SK-N-SH (cell line): ENCODE data around the gene DNAH10. TPM values are rescaled to one million over a fixed set of nuclear protein-coding genes. Genes with fewer than 3 reads are reported as not detected.

Experiments
- CTCF ChIA-PET: fragments of 300-600, 350-600 bp; formaldehyde crosslinking; extraction: SDS; loops from one replicate; lab custom pipeline; 2021; lab: Yijun Ruan, JAX
- POLR2A ChIA-PET: fragments of 350-600 bp; sonication (Branson Sonifier 250); formaldehyde crosslinking; extraction: SDS; loops from one replicate; lab custom pipeline; 2020; ENCODE audit warnings: antibody characterized with exemption, inconsistent platforms; lab: Yijun Ruan, JAX
- DNase-seq: peaks from one replicate; pipeline ENCODE4 v3.0.0; 2012
- H2AFZ ChIP-seq: fragments of 200-600 bp; sonication (generic); 2 replicates; pipeline ENCODE4 v1.8.1; 2016; ENCODE audit warnings: antibody characterized with exemption, mild to moderate bottlenecking, low read depth
- H3F3A ChIP-seq: fragments of 200-600 bp; sonication (generic); replicated peaks from 2 replicates; pipeline ENCODE3; 2016; ENCODE audit warnings: antibody characterized with exemption, mild to moderate bottlenecking; ENCODE audit not compliant: insufficient read depth
- H3K27ac ChIP-seq, 2 experiments: fragments of 200-500 bp in 1 of 2; fragments of 200-600 bp in 1 of 2; sonication (Bioruptor generic) in 1 of 2; sonication (generic), shearing (Covaris generic) in 1 of 2; 2 replicates each; pipeline versions ENCODE4 v1.5.1 to v1.6.1; 2014 to 2016; ENCODE audit warnings: low read depth in 2 of 2, inconsistent platforms in 1 of 2, low read length in 1 of 2, mild to moderate bottlenecking in 1 of 2, mixed read lengths in 1 of 2
- H3K27me3 ChIP-seq: fragments of 200-600 bp; sonication (generic), shearing (Covaris generic); 2 replicates; pipeline ENCODE4 v1.6.1; 2016; ENCODE audit warnings: mixed run types; ENCODE audit not compliant: insufficient read depth
- H3K36me3 ChIP-seq, 2 experiments: fragments of 200-500 bp in 1 of 2; fragments of 200-600 bp in 1 of 2; sonication (Bioruptor generic) in 1 of 2; sonication (generic) in 1 of 2; replicated peaks in 1 of 2; 2 replicates each; pipeline versions ENCODE3 to v1.5.1; 2014 to 2016; ENCODE audit warnings: low read length in 1 of 2, mild to moderate bottlenecking in 1 of 2; ENCODE audit not compliant: insufficient read depth in 2 of 2, control insufficient read depth in 1 of 2
- H3K4me1 ChIP-seq, 2 experiments: fragments of 200-500 bp in 1 of 2; fragments of 200-600 bp in 1 of 2; sonication (Bioruptor generic) in 1 of 2; sonication (generic), shearing (Covaris generic) in 1 of 2; 2 replicates each; pipeline versions ENCODE4 v1.5.1 to v1.6.1; 2014 to 2016; ENCODE audit warnings: low read depth in 1 of 2, low read length in 1 of 2, mixed run types in 1 of 2; ENCODE audit not compliant: insufficient read depth in 2 of 2, control insufficient read depth in 1 of 2
- H3K4me2 ChIP-seq: fragments of 200-600 bp; sonication (generic), shearing (Covaris generic); 2 replicates; pipeline ENCODE4 v1.6.1; 2017; ENCODE audit warnings: mixed run types
- H3K4me3 ChIP-seq, 2 experiments: fragments of 200-500 bp in 1 of 2; fragments of 200-600 bp in 1 of 2; sonication (Bioruptor generic) in 1 of 2; sonication (generic), shearing (Covaris generic) in 1 of 2; 2 replicates each; pipeline versions ENCODE4 v1.5.1 to v1.8.1; 2014 to 2016; ENCODE audit warnings: low read depth in 2 of 2, inconsistent platforms in 1 of 2, low read length in 1 of 2, mild to moderate bottlenecking in 1 of 2, mixed read lengths in 1 of 2, moderate library complexity in 1 of 2
- H3K79me2 ChIP-seq: fragments of 200-600 bp; sonication (generic); 2 replicates; pipeline ENCODE4 v1.8.1; 2017; ENCODE audit warnings: mild to moderate bottlenecking; ENCODE audit not compliant: insufficient read depth
- H3K9ac ChIP-seq: fragments of 200-600 bp; sonication (generic); 2 replicates; pipeline ENCODE4 v1.6.1; 2017; ENCODE audit warnings: mixed run types
- H3K9me2 ChIP-seq: fragments of 200-600 bp; sonication (generic); 2 replicates; pipeline ENCODE4 v1.6.1; 2017; ENCODE audit warnings: mixed run types
- H3K9me3 ChIP-seq: fragments of 200-600 bp; sonication (generic); 2 replicates; pipeline ENCODE4 v1.6.1; 2017; ENCODE audit warnings: mixed run types, mild to moderate bottlenecking, moderate library complexity
- H4K20me1 ChIP-seq: fragments of 200-600 bp; sonication (generic); 2 replicates; pipeline ENCODE4 v1.6.1; 2017; ENCODE audit warnings: mild to moderate bottlenecking, mixed run types; ENCODE audit not compliant: insufficient read depth
- EP300 ChIP-seq, 2 experiments: IDR thresholded peaks; 2 replicates each; pipeline versions ENCODE4 v1.4.0 to v1.6.1; 2012; ENCODE audit warnings: borderline replicate concordance in 1 of 2, low read depth in 1 of 2, low read length in 1 of 2
- FOXM1 ChIP-seq: IDR thresholded peaks from 2 replicates; pipeline ENCODE4 v1.4.0; 2012; ENCODE audit warnings: low read depth, mild to moderate bottlenecking
- IRF3 ChIP-seq: fragments of 150-350 bp; IDR thresholded peaks from 2 replicates; pipeline ENCODE4 v1.6.1; 2016; ENCODE audit warnings: mild to moderate bottlenecking, low read depth, low read length
- JUND ChIP-seq: IDR thresholded peaks from 2 replicates; pipeline ENCODE4 v1.4.0; 2012
- MEF2A ChIP-seq: IDR thresholded peaks from 2 replicates; pipeline ENCODE4 v1.4.0; 2012; ENCODE audit warnings: low read depth, borderline replicate concordance
- MXI1 ChIP-seq: IDR thresholded peaks from 2 replicates; pipeline ENCODE4 v1.6.1; 2012; ENCODE audit warnings: mild to moderate bottlenecking, low read depth, low read length, improper control_type of control experiment
- NFIC ChIP-seq: IDR thresholded peaks from 2 replicates; pipeline ENCODE4 v1.4.0; 2012; ENCODE audit warnings: borderline replicate concordance
- PBX3 ChIP-seq: IDR thresholded peaks from 2 replicates; pipeline ENCODE4; 2012
- POLR2AphosphoS5 ChIP-seq: IDR thresholded peaks from 2 replicates; pipeline ENCODE4 v1.6.1; 2012; ENCODE audit warnings: low read depth, low read length
- RAD21 ChIP-seq: IDR thresholded peaks from 2 replicates; pipeline ENCODE4 v1.6.1; 2012; ENCODE audit warnings: mild to moderate bottlenecking, low read length
- RCOR1 ChIP-seq: fragments of 150-350 bp; IDR thresholded peaks from 2 replicates; pipeline ENCODE4 v1.6.1; 2017; ENCODE audit warnings: antibody characterized with exemption, low read length
- REST ChIP-seq: IDR thresholded peaks from 2 replicates; pipeline ENCODE4 v1.6.1; 2012; ENCODE audit warnings: mild to moderate bottlenecking, low read depth, low read length, moderate library complexity
- RFX5 ChIP-seq: IDR thresholded peaks from 2 replicates; pipeline ENCODE4 v1.6.1; 2012; ENCODE audit warnings: mild to moderate bottlenecking, improper control_type of control experiment, low read length
- TAF1 ChIP-seq: IDR thresholded peaks from 2 replicates; pipeline ENCODE4 v1.6.1; 2012; ENCODE audit warnings: low read depth, mild to moderate bottlenecking, low read length, moderate library complexity, borderline replicate concordance
- TEAD4 ChIP-seq: IDR thresholded peaks from 2 replicates; pipeline ENCODE4 v1.4.0; 2012; ENCODE audit warnings: mild to moderate bottlenecking, borderline replicate concordance; ENCODE audit not compliant: insufficient read depth
- USF2 ChIP-seq: fragments of 150-350 bp; IDR thresholded peaks from 2 replicates; pipeline ENCODE4 v1.6.1; 2017; ENCODE audit warnings: antibody characterized with exemption, low read length, low read depth, borderline replicate concordance
- YY1 ChIP-seq: IDR thresholded peaks from 2 replicates; pipeline ENCODE4 v1.4.0; 2012; ENCODE audit warnings: low read depth, mild to moderate bottlenecking
- WGBS: methylation state at CpG from one replicate; pipeline ENCODE4 v1.1.6; 2017; ENCODE audit warnings: low lambda C conversion rate; 5-methylcytosine and 5-hydroxymethylcytosine counted together
- polyA plus RNA-seq, 3 experiments: library from polyadenylated mRNA; depleted of rRNA; stranded (reverse); fragments of >200 nt; gene quantifications; 2 replicates each; pipeline ENCODE4 v1.2.3, GENCODE V29; 2012
- TF ChIP-seq, protein P1 (sequence below): IDR thresholded peaks from 2 replicates; pipeline ENCODE4 v1.4.0; 2012; ENCODE audit warnings: low read depth, borderline replicate concordance

Gene DNAH10
- polyA plus RNA-seq, 1 of the 3 experiments (the other 2 are of a cell fraction) = 0.13 TPM

GRCh38 chr12:123916729-123917128, 154.6 kb downstream of the DNAH10 start:
- 58% methylated on average over 5 of the region's 5 CpGs for WGBS
- no peak for TF ChIP-seq TEAD4
- TF ChIP-seq MXI1 = no peak
- no peak for TF ChIP-seq RAD21
- TF ChIP-seq FOXM1 = no peak
- TF ChIP-seq, protein P1, sequence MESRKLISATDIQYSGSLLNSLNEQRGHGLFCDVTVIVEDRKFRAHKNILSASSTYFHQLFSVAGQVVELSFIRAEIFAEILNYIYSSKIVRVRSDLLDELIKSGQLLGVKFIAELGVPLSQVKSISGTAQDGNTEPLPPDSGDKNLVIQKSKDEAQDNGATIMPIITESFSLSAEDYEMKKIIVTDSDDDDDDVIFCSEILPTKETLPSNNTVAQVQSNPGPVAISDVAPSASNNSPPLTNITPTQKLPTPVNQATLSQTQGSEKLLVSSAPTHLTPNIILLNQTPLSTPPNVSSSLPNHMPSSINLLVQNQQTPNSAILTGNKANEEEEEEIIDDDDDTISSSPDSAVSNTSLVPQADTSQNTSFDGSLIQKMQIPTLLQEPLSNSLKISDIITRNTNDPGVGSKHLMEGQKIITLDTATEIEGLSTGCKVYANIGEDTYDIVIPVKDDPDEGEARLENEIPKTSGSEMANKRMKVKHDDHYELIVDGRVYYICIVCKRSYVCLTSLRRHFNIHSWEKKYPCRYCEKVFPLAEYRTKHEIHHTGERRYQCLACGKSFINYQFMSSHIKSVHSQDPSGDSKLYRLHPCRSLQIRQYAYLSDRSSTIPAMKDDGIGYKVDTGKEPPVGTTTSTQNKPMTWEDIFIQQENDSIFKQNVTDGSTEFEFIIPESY = no peak
- TF ChIP-seq RFX5 = no peak
- no peak for TF ChIP-seq YY1
- TF ChIP-seq EP300 (IDR thresholded peaks at IDR 0.05; ENCODE audit: borderline replicate concordance in 1 of 2, low read depth in 1 of 2, low read length in 1 of 2) = no peak
- TF ChIP-seq RCOR1 = no peak
- no peak for TF ChIP-seq IRF3
- TF ChIP-seq TAF1 = no peak
- no peak for TF ChIP-seq USF2
- TF ChIP-seq POLR2AphosphoS5 = no peak
- TF ChIP-seq NFIC = no peak
- TF ChIP-seq REST = no peak
- TF ChIP-seq MEF2A = no peak
- no peak for TF ChIP-seq JUND
- no peak for TF ChIP-seq PBX3
- H3K9me3 ChIP-seq = no peaks in the 10 kb centered on the region
- no peaks in the 10 kb centered on the region for H4K20me1 ChIP-seq
- no peaks in the 10 kb centered on the region for H3K36me3 ChIP-seq
- ChIA-PET CTCF (interaction anchor here (1.3 to 2.0 kb wide), 3 partner anchors 11 to 67 kb away, joined by 3 to 5 read pairs (median 3); no protein-coding TSS in a partner anchor), POLR2A (no interaction called here)
- H3K4me2 ChIP-seq = no peak overlapping the region
- H3K9ac ChIP-seq = no peak overlapping the region
- peaks cover 9% of the 10 kb centered on the region for H3F3A ChIP-seq
- H3K9me2 ChIP-seq = no peaks in the 10 kb centered on the region
- no peak overlapping the region for H3K4me3 ChIP-seq
- no peak overlapping the region for H2AFZ ChIP-seq
- H3K4me1 ChIP-seq = no peaks in the 10 kb centered on the region; a peak in 1 of 4 replicates
- H3K27ac ChIP-seq = no peak overlapping the region
- H3K27me3 ChIP-seq = no peaks in the 10 kb centered on the region
- H3K79me2 ChIP-seq = no peaks in the 10 kb centered on the region
- no peak for DNase-seq
